ENCODE results near the gene TIPARP. TPM values are rescaled to one million over a fixed set of nuclear protein-coding genes. Genes with fewer than 3 reads are reported as not detected.

Gene TIPARP
- total and polyA plus RNA-seq, 2 of the 13 experiments (the other 11 are each of a cell fraction or from before 2014, with no cell fraction given), result 7.3 to 19.7 TPM

GRCh38 chr3:156635973-156636372 is 38.4 kb upstream of the TIPARP start:
- DNase-seq (ENCODE audit: low spot score) (no peak), FAIRE-seq (no peak), ATAC-seq (no peak)
- CTCF ChIA-PET (ENCODE audit: low intra/inter-chr PET ratio, low total read pairs), result no interaction called here
- Histone ChIP-seq H4K20me1 (ENCODE audit: insufficient read depth, low read length) (no peaks in the 10 kb centered on the region), H3K9ac (ENCODE audit: insufficient read depth, low read depth, low read length) (no peak overlapping the region), H3K4me3 (replicated peaks in 1 of 3; ENCODE audit: insufficient read depth in 1 of 3, low read depth in 2 of 3, low read length in 3 of 3) (no peak overlapping the region), H3K27me3 (ENCODE audit: control insufficient read depth in 1 of 2, insufficient read depth in 2 of 2, low read length in 2 of 2) (peaks cover 0 to 1% of the 10 kb centered on the region in 2 experiments; a peak in 2 of 5 replicates), H3K4me2 (ENCODE audit: low read depth, low read length) (no peak overlapping the region), H3K79me2 (ENCODE audit: insufficient read depth, low read length) (no peaks in the 10 kb centered on the region), H2AFZ (ENCODE audit: low read length) (no peak overlapping the region), H3K4me1 (ENCODE audit: insufficient read depth, low read length) (no peaks in the 10 kb centered on the region), H3K27ac (ENCODE audit: extremely low read length, insufficient read depth, low read length) (no peak overlapping the region), H3K36me3 (replicated peaks in 1 of 2; ENCODE audit: control insufficient read depth in 1 of 2, insufficient read depth in 2 of 2, low read length in 2 of 2) (no peaks in the 10 kb centered on the region), H3K9me3 (ENCODE audit: low read length) (no peaks in the 10 kb centered on the region)
- intact Hi-C loops (cut with micrococcal nuclease; ENCODE audit: unreplicated experiment), result no loop called here
- WGBS (ENCODE audit: low lambda C conversion rate), result 5% methylated on average over 3 of the region's 3 CpGs
- POLR2A ChIA-PET, result no interaction called here
- BruUV-seq (replicated peaks), result no TSS peak
- in situ Hi-C loops (cut with HindIII; ENCODE audit: extremely low pct_ligation_motif_present, low pct_unique_long_range_greater_than_20kb), result no loop called here
- TF ChIP-seq ZNF260 (CRISPR knock-in tag; IDR thresholded peaks at IDR 0.05; ENCODE audit: borderline replicate concordance, low read depth), result no peak
- TF ChIP-seq ZNF546 (CRISPR knock-in tag; conservative IDR thresholded peaks at IDR 0.05), result no peak
- no peak for TF ChIP-seq ZNF547 (CRISPR knock-in tag; IDR thresholded peaks at IDR 0.05)
- TF ChIP-seq MTERF4 (CRISPR knock-in tag; IDR thresholded peaks at IDR 0.05), result no peak
- TF ChIP-seq BORCS8-MEF2B (CRISPR knock-in tag; IDR thresholded peaks at IDR 0.05), result no peak
- TF ChIP-seq PRDM15 (CRISPR knock-in tag; IDR thresholded peaks at IDR 0.05), result no peak
- TF ChIP-seq ZNF768 (CRISPR knock-in tag; IDR thresholded peaks at IDR 0.05), result no peak
- no peak for TF ChIP-seq GZF1 (CRISPR knock-in tag; IDR thresholded peaks at IDR 0.05)
- no peak for TF ChIP-seq ZNF878 (CRISPR knock-in tag; IDR thresholded peaks at IDR 0.05)
- no peak for TF ChIP-seq CHD4 (IDR thresholded peaks at IDR 0.05; ENCODE audit: borderline replicate concordance, low read length)
- no peak for TF ChIP-seq ATF3 (CRISPR knock-in tag; IDR thresholded peaks at IDR 0.05)
